Measurements from ENCODE around the gene KAZALD1.

KAZALD1 gene

DNA sequence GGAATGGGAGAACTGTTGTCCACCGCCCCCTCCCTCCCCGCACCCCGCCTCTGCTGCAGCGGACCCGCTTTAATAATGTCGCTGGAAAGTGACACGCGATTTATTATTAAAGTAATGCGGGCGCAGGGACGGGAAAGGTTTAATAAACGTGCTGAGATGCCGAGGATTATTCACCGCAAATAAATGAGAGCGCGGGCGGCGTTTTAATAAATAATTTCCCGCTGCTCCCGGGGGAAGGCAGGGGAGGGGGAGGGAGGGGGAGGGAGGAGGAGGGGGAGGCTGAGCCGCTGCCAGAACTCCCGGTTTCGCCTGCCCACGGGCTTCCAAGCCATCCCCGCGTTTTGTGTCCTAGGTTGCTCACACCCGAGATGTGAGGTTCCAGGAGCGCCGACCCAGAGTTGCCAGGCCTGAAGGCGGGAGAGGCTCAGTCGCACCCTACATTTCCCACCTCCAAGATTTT, 5.1 kb downstream of the KAZALD1 start:
- no peak for DNase-seq (ENCODE audit: low read depth in 3 of 3)

DNA sequence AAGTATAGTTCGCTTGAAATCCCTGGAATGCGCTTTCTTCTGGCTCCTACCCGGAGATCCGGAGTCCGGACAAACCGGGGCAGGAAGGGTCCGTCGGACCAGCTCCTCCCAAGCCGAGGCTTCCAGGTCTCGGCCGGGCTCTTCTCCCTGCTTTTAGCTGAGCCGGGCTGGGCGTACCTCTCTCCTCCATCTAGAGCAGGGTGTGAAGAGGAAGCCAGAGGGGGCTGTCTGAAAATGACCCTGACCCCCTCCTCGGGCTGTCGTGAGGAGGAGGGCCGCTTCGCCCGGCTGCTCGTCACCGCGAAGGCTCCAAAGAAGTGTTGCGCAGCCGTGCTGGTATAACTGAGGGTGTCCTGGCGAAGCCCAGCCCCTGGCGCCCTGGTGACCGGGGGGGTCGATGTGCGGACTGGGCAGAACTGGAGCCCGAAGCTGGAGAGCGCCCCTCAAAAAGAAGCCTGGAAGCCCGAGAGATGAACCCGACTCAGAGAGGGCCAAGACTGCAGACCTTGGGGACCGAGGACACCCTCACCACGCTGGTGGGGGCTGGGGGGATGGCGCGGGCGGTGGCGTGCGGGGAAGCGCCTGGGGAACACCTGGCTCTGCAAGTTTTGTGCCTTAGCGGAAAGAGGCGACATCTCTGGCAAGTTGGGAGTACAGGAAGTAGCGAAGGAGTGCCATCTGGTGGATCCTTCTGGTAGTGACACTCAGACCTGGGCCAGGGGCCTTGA, 5.7 kb downstream of the KAZALD1 start:
- DNase-seq (ENCODE audit: low read depth in 3 of 3): peak; percentile 65 to 72 (median 71)

DNA sequence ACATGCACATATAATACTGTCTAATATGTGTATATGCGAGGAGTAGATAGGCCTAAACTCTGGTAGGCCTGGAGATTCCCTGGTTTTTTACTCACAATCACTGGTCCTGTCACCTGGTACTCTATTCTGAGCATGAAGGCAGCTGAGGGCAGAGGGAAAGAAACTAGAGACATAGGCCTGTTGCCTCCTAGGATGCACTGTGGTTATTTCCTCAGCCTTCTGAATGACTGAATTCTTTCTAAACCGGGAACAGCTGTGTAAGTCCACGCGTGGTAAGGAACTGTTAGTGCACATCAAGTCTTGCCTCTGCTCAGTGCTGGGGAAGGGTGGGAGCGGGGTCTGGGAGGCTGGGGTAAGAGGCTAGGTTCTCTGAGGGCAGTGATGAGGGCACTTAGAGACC, 7.7 kb downstream of the KAZALD1 start:
- no peak for DNase-seq (ENCODE audit: low read depth in 3 of 3)

DNA sequence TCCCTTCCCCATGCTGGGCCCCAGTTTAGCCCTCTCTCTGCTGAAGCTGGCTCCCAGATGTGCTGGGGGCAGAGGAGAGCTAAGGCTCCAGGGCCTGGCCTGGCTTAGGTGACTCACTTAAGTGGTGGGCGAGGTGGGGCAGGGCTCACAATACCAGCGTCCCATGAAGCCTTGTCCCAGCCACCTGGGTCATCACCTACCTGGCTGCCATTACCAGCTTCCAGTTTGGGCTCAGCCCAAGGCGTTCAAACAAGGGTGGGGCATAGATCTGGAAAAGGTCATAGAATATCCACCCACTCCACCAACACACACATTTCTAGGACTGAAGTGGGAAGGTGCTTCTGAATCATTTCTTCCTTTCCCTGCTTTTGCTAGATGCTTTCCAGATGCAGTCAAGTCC, 8.3 kb downstream of the KAZALD1 start:
- no peak for DNase-seq (ENCODE audit: low read depth in 3 of 3)

DNA sequence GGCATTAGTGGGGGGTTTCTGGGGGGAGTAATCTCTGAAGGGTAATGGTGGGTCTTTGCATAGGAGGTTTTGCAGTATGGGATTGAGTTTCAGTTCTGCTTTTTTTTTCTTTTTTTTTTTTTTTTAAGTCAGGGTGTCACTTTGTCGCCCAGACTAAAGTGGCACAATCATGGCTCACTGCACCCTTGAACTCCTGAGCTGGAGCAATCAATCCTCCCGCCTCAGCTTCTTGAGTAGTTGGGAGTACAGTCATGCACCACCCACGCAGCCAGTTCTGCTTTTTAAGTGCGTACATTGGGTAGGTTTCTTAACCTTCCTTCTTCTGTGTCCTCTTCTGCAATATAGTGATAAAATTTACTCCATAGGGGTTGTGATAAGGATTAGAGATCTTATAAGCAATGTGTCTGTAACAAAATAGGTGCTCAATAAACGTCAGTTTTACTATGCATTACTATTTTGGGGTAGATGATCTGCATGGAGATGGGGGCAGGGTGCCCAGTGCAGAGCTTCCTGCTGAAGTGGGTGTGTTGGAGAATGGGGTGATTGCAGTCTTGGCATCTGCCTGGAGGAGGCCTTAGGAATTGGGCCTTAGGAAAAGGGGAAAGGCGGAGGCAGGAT, 9.6 kb downstream of the KAZALD1 start:
- DNase-seq (ENCODE audit: low read depth in 3 of 3): peak in 1 of 3 donors; percentile 44

DNA sequence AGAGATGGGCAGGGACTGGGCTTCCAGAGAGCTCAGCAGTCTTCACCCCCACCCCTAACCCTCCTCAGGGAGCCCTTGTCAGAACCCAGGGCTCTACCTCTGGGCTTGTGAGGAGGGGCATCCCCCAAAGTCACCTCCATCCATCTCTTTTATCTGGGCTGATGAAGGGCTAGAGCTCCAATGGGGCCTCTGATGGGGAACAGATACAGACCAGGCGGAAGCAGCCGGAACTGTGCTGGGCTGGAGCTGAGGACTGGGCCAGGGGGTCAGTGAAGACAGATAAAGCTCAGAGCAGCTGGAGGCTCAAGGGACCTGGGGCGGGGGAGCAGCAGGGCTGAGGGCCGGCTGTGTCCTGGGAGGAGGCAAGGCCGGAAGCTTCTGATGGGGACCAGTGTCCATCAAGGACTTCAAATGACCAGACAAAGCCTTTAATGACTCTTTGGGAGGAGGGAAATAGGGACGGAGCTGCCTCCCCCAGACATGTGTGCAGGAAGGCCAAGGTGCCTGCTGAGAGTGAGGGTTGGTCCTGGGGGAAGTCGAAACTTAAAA, 10.2 kb downstream of the KAZALD1 start:
- DNase-seq (ENCODE audit: low read depth in 3 of 3): no peak

DNA sequence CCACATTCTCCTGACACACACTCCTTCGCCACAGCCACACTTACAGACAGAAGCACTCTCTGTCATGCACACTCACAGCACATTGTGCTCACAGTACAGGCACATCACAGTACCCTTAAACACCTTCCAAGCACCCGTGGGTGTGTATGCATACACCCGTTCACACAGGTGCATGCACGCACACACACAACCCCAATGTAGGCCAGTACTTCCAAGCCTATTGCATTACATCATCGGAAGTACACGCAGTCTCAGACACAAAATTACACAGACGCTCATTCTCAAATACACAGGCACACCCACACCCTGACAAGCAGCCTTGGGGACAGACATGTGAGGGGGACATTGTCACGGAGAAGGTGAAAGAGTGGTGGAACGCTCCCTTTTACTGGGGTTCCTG, 11.1 kb downstream of the KAZALD1 start:
- no peak for DNase-seq (ENCODE audit: low read depth in 3 of 3)

DNA sequence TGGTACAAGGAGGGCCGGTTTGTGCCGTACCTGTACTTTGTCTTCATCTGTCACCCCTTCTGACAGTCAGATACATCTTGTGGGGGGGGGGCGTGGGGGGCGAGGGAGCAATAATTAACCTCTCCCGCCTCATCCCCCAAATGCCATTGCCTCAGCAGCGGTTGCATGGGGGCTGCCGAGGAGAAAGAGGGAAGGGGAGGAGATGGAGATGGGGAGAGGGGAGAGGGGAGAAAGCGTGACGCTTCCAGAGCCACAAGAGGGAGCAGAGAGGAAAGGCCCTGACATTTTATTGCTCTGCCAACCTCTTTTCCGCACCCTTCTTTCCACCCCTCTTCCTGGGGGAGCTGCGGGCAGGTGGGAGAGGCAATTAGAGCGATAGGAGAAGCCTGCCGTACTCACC, 11.8 kb downstream of the KAZALD1 start:
- DNase-seq (ENCODE audit: low read depth in 3 of 3): no peak

DNA sequence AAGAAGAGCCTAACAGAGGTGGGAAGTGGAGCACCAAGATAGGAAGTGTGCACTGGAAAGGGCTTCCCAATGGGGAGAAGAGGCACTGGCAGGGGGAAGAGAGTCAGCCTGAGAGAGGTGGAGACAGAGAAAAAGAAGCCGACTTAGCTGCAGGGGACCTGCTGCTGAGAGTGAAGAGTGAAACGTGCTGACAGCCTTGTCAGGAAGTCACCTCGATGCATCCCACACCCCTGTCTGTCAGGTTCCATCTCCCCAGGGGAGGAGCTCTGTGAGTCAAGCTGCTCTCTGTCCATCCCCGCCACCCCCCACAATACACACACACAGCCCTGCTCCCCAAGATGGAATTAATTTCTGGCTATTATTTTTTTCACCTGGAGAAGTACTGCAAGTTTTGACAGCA, 14.0 kb downstream of the KAZALD1 start:
- no peak for DNase-seq (ENCODE audit: low read depth in 3 of 3)

DNA sequence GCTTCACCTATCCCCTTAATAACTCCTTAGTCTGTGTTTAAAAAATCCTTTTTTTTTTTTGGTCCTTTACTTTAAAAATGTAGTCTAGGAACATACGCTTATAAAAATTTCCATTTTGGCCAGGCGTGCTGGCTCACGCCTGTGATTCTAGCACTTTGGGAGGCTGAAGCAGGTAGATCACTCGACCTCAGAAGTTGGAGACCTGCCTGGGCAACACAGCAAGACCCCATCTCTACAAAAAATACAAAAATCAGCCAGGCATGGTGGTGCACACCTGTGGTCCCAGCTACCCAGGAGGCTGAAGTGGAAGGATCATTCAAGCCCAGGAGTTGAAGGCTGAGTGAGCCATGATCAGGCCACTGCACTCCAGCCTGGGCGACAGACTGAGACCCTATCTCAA, 14.8 kb downstream of the KAZALD1 start:
- DNase-seq (ENCODE audit: low read depth in 3 of 3): no peak

DNA sequence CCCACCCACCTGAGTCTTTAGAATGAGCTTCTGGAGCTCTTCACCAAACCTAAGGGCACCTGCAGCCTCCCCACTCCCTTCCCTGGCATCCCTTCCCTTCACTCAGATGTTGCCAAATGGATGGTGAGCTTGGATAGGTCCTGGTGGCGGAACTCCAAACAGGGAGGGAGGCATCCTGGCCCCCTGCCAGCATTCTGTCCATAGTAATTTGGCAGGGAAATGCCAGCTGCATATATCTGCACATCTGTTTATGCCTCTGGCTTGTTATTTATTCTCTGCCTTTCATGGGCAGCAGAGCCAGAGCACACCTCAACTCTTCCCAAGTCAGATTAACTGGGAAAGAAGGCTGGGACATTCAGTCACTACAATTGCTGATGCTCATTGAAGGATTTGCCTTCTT, 18.1 kb downstream of the KAZALD1 start:
- DNase-seq (ENCODE audit: low read depth in 3 of 3): no peak

DNA sequence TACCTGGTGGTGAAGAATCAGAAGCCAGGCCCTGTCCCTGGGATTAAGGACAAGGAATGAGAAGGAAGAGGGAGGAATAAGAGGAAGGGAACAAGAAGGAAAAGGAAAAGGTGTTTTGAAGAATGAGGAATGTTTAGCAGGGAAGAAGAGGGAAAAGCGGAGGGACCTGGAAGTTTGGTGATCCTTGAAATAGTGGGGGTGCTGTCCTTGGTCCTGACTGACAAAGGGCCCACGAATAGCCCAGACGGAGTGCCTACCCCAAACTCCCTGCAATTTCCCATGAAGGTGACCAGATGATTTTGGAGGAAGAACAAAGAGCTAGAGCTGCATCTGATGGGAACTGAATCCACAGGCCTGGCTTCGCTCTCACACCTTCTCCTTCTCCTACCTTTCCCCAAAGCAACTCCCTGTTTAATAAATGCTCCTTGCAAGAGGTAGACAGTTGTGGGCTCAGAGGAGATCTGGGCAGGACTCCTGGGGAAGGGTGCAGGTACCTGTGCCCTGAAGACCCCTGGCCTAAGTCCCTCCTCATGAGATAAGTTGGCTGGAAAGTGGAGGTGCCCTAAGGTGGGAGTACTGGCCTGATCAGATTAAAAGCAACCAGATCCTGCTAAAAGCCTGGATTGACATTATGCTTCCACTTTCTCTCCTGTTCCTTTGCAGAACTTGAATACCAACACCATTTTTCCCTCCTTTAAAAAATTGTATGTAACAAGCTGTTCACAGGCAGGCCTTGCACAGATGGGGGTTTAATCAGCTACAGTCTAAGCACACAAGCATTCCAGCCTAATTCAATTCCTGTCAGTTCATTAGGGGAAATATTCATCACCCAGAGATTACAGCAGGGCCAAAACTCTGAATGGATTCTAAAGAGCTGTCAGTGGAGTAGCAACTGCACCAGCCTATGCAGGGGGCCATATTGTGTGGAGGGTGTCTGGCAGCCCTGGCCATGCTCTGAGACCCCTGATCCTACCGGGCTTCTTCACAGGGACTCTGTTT, 19.4 kb downstream of the KAZALD1 start:
- no peak for DNase-seq (ENCODE audit: low read depth in 3 of 3)

DNA sequence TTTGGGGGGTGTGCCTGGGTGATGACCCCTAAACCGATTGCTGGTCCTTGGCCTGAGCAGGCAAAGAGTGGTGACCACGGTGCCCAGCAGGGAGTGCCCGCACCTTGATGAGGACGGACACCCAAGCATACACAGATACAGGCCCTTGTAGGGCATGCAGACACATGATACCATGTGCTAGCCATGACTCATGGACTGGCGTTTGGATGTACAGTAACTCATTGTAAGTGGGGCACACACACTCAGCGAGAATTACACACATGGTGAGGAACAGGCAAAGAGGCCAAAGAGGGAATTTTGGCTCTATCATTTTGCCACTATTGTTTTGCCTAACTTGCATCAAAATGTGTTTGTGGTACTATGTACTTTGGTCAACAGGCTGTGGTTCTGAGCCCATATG, 24.1 kb downstream of the KAZALD1 start:
- no peak for DNase-seq (ENCODE audit: low read depth in 3 of 3)

DNA sequence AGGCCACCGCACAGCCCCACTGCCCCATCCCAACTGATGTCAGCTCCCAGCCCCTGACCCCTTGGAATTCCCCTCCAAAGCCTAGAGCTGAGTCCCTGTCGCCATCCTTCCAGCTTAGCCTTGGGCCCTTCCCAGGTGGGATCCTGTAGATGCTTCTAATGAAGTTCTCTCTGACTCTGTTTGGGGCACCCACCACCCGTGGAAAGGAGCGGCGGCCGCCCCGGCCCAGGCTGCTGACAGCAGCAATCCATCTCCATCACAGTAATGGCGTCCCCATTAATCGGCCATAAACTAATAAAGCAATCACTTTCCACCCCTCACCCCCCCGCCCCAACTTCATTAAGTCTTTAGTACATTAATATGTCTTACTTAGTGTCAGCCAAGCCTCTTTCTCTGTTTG, 25.6 kb downstream of the KAZALD1 start:
- DNase-seq (ENCODE audit: low read depth in 3 of 3): no peak

DNA sequence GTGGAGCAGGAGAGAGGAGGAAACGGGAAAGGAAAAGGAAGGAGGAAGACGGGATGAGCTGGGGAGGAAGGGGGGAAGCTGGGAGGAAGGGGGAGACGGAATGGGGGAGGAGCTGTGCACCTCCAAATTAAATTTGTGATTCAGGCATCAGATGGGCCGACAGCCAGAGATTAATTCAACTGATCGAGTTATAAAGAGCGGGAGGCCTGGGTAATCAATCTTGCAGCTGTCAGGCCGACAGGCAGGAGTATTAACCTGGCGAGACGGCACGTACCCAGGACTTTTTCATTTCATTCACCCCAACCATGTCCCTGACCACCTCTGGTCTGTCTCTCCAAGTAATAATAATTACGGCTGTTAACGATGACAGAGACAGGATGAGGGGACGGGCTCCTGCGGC, 26.2 kb downstream of the KAZALD1 start:
- DNase-seq (ENCODE audit: low read depth in 3 of 3): no peak

DNA sequence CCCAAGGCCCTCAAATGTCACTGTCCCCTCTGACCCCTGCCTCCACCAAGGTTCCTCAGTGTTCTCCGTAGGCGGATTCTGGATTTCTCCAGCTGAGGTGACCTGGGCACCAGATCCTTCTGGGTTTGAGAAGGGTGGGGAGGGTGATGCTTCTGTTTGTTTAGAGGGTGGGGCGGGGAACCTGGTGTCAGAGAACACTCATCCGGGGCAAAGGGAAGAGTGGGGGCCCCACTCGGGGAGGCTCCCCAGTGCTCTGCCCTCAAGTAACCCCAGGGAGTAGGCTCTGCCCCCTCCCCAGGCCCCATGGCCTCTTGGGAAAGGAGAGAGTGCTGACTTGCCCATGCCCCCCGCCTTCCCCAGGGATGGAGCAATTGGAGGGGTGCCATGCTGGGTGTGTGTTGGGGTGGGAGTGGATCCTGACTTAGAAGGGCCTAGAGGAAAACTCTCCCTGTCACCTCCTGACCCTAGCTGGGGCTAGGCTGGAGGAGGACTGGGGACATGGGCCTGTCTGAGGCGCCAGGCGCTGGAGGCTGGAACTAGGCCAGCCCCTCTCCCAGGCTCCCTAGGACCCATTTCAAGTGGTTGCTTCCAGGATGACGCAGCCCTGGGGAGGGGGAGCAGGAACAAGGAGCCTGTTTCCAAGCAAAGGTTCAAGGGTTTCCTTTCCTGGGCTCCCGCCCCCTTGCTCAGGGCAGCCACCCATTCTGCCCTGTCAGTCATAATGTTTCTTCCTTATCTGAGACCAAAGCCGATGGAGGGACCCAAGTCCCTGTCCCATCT, 27.9 kb downstream of the KAZALD1 start:
- DNase-seq (ENCODE audit: low read depth in 3 of 3): no peak

DNA sequence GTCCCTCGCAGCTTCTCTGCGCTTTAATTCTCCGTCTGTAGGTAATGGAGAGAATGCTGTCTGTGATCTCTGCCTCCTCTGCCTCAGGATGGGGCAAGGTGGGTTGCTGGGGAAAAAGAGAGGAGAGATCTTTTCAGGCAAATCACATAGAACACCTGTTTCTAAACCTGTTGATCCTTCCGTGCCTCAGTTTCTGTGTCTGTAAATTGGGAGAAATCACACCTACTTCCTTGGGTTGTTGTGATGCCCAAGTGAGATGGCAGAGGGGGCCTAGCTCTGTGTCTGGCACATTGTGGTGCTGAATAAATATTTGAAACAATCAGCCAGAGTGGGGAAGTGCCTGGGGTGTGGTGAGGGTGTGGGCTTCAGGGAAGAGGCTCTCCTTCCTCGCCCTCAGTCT, 28.8 kb downstream of the KAZALD1 start:
- DNase-seq (ENCODE audit: low read depth in 3 of 3): no peak

DNA sequence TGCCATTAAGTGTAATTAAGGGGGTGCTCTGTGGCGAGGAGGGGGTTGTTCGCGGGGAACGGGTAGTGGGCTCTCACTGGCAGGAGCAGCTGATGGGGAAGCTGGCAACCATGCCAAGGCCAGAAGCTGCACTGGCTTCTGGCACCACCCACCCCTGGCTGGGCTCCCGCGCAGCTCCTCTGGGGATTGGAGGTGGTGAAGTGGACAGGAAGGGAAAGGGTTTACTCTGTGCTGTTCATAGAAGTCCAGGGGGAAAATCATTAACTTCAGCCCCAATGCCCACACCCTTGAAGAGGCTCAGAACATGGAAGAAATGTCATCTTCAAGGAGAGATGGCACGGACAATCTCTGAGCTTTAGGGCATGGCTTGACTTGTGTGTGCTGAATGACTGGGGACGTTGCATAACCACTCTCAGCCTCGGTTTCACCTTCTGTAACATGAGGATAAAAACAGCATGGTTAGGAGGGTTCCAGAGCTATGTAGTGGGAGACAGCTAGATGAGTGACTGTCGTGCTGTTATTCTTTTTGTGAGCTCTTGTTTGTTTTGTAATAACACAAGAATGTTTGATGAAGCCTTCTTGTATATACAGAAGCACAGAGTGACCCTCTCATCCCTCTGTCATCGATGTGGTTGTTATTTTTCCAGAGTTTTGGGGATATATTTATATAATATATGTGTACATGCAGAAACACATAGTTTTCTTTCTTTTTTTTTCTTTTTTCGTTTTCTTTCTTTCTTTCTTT, 29.9 kb downstream of the KAZALD1 start:
- DNase-seq (ENCODE audit: low read depth in 3 of 3): no peak

DNA sequence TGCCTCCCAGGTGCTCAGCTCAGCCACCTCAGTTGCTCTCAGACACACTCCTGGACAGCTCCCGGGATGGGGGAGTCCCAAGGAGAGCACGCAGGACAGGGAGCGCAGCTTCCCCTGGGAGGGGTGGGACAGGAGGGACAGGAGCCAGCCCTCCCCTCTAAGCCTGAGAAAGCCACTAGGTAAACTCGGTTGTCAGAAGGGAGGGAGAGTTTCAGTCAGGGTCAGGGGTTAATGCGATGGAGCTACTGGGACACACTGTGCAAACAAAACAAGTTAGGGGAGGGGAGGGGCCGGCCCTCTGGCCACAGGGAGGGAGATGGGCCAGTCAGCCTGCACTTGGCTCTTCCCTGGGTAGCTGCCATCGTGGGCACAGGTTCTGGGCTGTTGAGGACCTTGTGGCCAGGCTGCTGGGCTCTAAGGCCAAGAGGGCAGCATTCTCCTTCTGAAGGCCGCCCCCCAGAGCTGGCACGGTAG, 31.1 kb downstream of the KAZALD1 start:
- no peak for DNase-seq (ENCODE audit: low read depth in 3 of 3)

DNA sequence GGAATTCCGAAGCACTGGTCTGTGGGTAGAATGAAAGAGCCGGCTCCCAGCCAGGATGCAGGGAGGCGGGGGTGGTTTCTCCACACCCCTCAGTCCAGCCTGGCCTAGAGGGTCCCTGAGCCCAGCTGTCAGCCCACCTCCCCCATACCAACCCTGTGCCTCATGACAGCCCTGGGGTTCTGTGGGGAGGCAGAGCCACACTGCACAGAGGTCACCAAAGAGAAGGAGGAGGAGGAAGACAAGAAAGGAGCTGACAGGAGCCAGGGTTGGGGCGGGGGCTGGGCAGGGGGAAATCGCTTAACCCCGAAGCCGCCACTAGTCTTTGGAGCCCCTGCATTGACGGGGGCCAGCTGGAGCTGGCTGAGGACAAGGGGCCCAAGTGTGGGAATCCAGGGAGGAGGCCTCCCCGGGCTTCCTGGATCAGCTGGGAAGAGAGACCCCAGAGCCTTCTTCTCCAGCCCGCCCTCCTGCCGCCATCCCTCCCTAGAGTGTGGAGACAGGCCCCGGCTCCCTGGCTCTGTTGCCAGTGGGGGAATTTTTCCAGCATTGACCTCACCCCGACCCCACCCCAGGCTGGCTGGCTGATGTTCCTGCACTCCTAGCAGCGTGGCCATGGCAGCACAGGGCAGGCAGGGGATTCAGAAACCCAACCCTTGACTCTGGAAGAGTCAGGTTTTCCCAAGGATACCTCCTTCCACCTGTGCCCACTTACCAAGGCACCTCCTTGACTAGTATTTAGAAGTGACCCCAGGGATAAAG, 32.5 kb downstream of the KAZALD1 start:
- DNase-seq (ENCODE audit: low read depth in 3 of 3): no peak

All from stimulated activated CD4-positive, alpha-beta T cell treated with anti-CD3 and anti-CD28 coated beads, TNF-alpha, amount 100 ng/mL, for 48 hours (primary cell).